ENCODE data around the gene ADCY1. TPM values are rescaled to one million over a fixed set of nuclear protein-coding genes. Genes with fewer than 3 reads are reported as not detected.

Gene ADCY1
- total RNA-seq, 1 donor = under 0.01 TPM

DNA sequence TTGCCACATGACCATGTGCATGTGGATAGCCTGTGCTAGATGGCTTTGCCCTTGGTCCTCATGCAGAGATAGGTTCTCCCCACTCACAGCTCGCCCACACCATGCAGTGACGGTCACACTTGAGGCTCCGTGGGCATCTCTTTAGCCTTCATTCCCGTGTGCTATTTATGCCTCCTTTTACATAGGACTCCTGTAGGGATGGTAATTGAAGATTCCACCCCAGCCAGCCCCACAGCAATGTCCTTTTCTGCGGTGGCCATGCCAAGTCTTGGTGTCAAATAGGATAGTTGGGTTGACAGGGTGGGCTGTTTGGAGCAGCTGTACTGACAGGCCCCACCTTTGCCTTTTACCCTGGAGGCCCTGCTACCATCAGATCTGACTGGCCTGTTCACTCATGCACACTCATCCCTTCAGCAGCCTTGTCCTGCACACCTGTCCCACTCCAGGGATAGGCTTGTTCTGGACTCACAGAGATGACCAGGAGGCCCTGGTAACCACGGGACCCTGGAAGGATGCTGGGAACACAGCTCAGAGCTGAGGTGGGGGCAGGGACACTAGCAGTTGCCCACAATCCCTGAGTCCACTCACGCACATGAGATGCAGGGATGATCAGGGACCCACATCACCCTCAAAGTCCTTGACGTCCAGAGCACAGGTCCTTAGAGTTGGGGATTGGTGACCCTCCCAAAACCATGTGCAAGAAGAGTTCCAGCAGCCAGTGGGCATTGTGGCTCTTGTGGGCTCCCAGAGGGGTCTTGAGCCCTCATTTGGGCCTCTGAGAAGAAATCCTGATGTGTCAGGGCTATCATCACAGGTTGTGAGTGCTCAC is 71.2 kb downstream of the ADCY1 start:
- TF ChIP-seq CTCF (IDR thresholded peaks at IDR 0.05; ENCODE audit: insufficient read depth, low read depth, low read length) = no peak
- no peak overlapping the region for H3K4me3 ChIP-seq (ENCODE audit: low read depth, low read length)
- no peak for DNase-seq (ENCODE audit: low read depth)

GRCh38 chr7:45646207-45646821 is 72.1 kb downstream of the ADCY1 start:
- no peak overlapping the region for H3K4me3 ChIP-seq (ENCODE audit: low read depth, low read length)
- no peak for TF ChIP-seq CTCF (IDR thresholded peaks at IDR 0.05; ENCODE audit: insufficient read depth, low read depth, low read length)
- DNase-seq (ENCODE audit: low read depth) = no peak

GRCh38 chr7:45646996-45647825 is 73.0 kb downstream of the ADCY1 start:
- H3K4me3 ChIP-seq (ENCODE audit: low read depth, low read length) = no peak overlapping the region
- no peak for TF ChIP-seq CTCF (IDR thresholded peaks at IDR 0.05; ENCODE audit: insufficient read depth, low read depth, low read length)
- no peak for DNase-seq (ENCODE audit: low read depth)

- no peak overlapping the region for H3K4me3 ChIP-seq (ENCODE audit: low read depth, low read length)
- TF ChIP-seq CTCF (IDR thresholded peaks at IDR 0.05; ENCODE audit: insufficient read depth, low read depth, low read length) = no peak
- no peak for DNase-seq (ENCODE audit: low read depth)
These were observed 74.0 kb downstream of the ADCY1 start for GRCh38 chr7:45647967-45648670.

DNA sequence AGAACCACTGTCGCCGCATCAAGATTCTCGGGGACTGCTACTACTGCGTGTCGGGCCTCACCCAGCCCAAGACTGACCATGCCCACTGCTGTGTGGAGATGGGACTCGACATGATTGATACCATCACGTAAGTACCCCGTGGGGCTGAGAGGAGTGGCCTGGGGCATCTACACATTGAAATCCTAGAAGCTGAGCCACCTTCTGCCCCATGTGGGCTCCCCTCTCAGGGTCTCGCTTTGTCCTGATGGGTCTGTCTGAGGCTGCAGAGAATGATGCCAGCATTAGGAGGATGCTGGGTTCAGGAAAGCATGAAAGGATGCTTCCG is 74.5 kb downstream of the ADCY1 start:
- DNase-seq (ENCODE audit: low read depth) = no peak
- no peak overlapping the region for H3K4me3 ChIP-seq (ENCODE audit: low read depth, low read length)
- TF ChIP-seq CTCF (IDR thresholded peaks at IDR 0.05; ENCODE audit: insufficient read depth, low read depth, low read length) = no peak

- TF ChIP-seq CTCF (IDR thresholded peaks at IDR 0.05; ENCODE audit: insufficient read depth, low read depth, low read length) = no peak
- DNase-seq (ENCODE audit: low read depth) = no peak
These were observed 75.6 kb downstream of the ADCY1 start for GRCh38 chr7:45649560-45650346.

More at GRCh38 chr7:45649560-45650346, 75.6 kb downstream of the ADCY1 start:
- no peak overlapping the region for H3K4me3 ChIP-seq (ENCODE audit: low read depth, low read length)
